ENCODE measurements around the gene DACT2.
A peak's percentile ranks its signal among the peaks of the same experiment; 100 is the strongest.
"Not testable (repeated sequence)": the region's sequence is repeated elsewhere in the genome, so short reads cannot be mapped to it uniquely, and the experiment has no call there.

Gene DACT2

DNA sequence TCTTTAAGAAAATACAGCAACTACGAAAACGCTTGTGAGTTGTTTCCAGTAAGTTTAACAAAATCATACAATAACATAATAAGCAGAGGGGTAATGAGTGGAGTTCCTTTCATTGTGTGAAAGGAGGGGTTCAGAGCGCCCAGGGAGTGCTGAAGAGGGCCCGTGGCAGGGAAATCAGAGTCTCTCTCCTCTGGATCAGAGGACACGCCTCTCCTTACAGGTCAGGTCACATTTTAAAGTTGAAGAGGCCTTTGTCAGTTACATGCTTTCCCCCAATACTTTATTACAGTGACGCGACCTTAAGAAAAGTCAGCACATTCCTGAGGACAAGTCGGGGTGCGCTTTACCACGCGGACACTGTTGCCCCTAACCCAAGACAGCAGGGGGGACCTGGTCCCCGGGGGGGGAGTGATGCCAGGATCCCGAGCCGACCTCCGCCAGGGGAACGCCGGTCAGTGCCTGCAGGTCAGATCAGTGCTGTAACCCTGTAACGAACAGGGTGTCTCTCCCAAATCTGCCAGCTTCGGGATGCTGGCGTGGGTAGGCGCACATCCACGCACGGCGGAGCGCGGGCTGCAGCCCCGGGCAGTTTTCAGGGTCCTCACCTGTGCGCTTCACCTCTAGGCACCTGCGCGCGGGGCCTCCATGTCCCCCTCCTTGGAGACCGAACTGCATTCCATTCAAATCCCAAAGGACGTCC lies 848 bp downstream of the DACT2 start:
- DNase-seq = no peak

- no peak for DNase-seq
These were observed 1.5 kb downstream of the DACT2 start for GRCh38 chr6:168318090-168318489.

GRCh38 chr6:168315596-168315995 lies 4.0 kb downstream of the DACT2 start:
- no peak for DNase-seq

GRCh38 chr6:168314948-168315347 lies 4.6 kb downstream of the DACT2 start:
- no peak for DNase-seq

DNA sequence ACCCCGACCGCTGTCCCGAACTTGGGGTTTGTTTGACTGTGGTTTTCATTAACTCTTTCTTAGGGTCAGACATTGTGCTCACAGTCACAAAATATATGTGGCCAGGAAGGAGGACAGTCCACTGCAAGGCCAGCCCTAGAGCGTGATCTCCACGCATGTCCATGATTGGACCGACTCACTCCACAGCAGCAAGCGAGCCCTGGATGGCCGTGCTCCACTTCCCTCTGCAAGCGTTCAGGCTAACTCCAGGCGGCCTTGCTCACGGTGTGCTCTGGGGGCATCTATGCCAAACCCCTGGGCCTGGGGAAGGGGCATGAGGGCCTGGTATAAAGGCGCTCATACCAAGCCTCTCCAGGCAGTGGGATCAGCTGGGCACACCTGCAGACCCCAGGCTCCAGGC lies 5.6 kb downstream of the DACT2 start:
- no peak for DNase-seq

GRCh38 chr6:168313431-168314011 lies 6.1 kb downstream of the DACT2 start:
- no peak for DNase-seq

DNA sequence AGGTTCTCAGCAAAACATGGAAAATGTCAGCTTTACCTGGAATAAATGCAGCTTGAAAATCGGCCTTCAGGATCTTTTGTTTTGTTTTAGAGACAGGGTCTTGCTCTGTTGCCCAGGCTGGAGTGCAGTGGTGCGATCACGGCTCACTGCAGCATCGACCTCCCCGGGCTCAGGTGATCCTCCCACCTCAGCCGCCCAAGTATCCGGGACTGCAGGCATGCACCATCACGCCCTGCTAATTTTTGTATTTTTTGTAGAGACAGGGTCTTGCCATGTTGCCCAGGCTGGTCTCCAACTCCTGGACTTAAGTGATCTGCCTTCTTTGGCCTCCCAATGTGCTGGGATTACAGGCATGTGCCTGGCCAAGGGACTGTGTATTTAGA lies 7.5 kb downstream of the DACT2 start:
- DNase-seq = not testable (repeated sequence)

- DNase-seq = no peak
These were observed 8.0 kb downstream of the DACT2 start for GRCh38 chr6:168311410-168312124.

GRCh38 chr6:168310945-168311344 lies 8.6 kb downstream of the DACT2 start:
- no peak for DNase-seq

DNA sequence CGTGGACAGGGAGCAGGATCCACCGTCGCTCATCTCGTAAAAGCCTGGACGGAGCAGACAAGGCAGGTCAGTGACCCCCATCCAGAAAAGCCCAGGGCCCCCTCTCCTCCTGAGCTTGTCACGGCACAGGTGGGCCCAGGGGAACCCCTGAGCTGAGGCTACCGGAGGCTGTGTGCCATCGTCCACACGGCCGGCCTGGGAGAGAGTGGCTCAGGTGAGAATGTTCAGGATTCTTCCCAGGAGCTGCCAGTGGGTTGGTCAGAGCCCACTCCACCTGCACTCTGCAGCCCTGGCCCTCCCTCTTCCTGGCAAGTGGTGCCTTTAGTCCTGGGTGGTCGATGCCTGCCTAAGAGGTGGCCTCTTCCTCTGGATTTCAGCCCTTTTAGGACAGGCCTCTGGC lies 9.2 kb downstream of the DACT2 start:
- no peak for DNase-seq

DNA sequence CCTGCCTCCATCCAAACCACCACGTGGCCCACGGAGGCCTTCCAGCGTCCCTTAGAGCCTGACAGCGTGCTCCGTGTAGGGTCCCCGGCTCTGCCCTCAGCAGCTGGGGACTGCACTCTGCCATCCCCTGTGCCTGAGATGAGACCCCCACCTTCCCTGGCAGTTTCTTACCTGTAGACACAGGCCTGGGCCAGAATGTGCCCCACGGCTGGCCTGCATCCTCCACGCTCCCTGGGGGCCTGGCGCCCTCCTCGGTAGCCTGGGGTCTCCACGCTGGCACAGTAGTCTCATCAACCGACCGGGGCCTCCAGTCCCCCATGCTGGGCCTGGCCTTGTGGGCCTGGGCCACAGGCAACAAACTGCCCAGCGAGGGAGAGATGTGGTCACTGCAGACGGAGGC lies 9.6 kb downstream of the DACT2 start:
- DNase-seq = no peak

DNA sequence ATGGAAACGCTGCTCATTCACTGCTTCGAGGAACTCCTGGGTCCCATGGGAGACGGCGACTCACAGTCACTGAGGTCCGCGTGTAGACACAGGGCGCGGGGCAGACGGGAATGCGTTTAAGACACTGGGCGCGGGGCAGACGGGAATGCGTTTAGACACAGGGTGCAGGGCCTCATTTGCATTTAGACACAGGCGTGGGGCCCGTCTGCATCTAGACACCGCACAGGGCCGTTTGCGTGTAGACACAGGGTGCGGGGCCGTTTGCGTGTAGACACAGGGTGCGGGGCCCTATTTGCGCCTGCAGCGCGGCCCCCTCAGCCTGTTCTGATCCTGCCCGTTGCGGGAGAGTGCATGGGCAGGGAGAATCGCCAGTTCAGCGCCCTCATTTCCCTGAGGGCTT lies 10.4 kb downstream of the DACT2 start:
- DNase-seq = no peak

DNA sequence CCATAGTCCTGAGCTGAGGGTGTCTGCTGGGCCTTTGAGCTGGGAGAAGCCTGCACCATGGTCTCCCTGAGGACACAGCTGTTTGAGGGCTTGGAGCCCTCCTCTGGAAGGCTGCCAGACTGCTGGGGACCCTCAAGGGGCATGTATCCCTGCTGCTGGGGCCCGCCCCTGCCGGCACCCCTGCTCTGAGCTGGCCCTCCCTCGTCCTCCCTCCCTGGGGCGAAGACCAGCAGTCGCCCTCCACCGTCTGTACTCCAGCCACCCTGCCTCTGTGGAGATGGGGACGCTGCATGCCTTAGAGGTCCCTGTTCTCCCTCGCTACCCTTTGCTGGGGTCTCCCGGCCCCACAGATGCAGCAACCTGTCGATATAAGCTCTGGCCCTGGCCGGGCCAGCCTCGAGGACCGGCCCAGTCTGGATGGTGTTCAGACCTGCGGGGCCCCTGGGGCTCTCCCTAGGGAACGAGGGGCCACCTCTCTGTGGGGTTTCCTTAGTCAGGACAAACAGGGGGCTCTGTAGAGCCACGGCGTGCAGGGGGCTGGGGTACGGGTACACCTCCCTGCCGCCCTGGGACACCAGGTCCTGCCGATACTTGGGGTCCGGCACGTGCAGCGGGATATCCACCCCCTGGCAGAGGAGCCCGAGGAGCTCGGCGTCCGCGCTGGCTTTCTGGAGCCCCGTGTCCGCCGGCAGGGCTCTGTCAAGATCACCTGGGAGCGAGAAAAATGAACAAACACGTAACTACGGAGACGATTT lies 11.0 kb downstream of the DACT2 start:
- no peak for DNase-seq

DNA sequence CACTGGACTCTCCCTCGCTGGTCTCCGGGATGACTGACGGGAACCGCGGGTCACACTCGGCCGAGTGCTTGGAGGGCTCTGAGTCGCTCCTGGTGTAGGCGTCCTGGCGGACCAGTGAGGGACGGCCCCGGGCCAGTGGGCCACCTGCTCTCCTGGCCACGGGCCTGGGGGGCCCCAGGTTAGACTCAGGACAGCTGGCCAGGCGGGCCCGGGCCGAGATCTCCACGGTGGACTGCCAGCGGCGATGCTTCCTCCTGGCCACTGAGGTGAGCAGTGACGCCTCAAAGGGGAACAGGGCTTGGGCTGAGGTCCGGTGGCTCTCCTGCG lies 11.9 kb downstream of the DACT2 start:
- DNase-seq = no peak

GRCh38 chr6:168307015-168307694 lies 12.4 kb downstream of the DACT2 start:
- DNase-seq = no peak

DNA sequence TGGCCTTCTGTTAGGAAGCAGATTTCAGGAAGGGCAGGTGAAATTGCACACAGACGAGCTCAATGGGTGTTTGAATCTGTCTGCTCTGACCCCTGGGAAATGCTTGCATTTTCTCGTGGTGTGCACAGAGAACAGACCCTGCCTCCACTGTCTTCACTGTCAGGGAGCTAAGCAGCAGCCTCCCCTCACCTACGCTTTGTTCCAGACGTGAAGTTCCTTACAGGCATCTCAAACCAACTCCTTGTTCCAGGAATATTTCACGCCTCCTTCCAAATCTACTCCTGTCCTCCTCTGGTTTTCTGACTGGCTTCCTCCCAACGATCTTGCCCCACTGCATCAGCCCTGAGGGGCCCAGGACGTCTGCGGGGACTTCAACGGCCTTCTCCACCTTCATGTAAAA lies 13.7 kb downstream of the DACT2 start:
- no peak for DNase-seq

- no peak for DNase-seq
These were observed 14.4 kb downstream of the DACT2 start for GRCh38 chr6:168305096-168305749.

- no peak for DNase-seq
These were observed 14.9 kb downstream of the DACT2 start for GRCh38 chr6:168304752-168305015.

- no peak for DNase-seq
These were observed 15.4 kb downstream of the DACT2 start for GRCh38 chr6:168303982-168304751.

DNA sequence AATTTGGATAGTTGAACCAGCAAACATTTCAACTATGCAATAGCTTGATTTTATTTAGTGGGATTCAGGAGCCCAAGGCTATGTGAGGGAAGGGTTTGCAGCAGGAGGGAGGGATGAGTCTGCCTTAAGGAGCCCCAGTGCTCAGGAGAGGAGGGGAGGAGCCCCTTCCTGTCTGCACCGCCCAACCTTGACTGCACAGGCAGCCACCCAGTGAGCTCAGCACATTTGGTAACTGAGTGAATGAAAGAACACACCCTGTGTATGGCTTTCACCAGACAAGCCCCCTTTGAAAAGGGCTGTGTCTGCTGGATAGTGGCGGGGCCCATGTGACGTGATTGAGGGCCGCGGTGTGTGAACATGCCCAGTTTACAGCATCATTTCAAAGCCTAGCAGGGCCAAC lies 17.0 kb downstream of the DACT2 start:
- DNase-seq = no peak

GRCh38 chr6:168301648-168302398 lies 17.8 kb downstream of the DACT2 start:
- DNase-seq = peak; percentile 68

Measured in NCI-H510A (cell line).